D721Med (cell line): Measurements from ENCODE around the gene GLP2R.

ENCODE experiments used
- DNase-seq: peaks from one replicate; pipeline ENCODE4 v3.0.0; 2011; ENCODE audit warnings: low spot score; ENCODE audit not compliant: insufficient read length
- FAIRE-seq: peaks from 2 replicates; lab custom pipeline; 2011; peaks lifted over from hg19 to GRCh38; lab: Jason Lieb, UNC
- TF ChIP-seq, protein P1 (sequence below): IDR thresholded peaks from 2 replicates; pipeline ENCODE4 v1.5.1; 2012; ENCODE audit warnings: mild to moderate bottlenecking, control low read depth; ENCODE audit not compliant: insufficient read depth; ENCODE audit errors: missing control alignments

GLP2R gene

GRCh38 chr17:9907131-9907530 is 81.4 kb downstream of the GLP2R start:
- TF ChIP-seq, protein P1, sequence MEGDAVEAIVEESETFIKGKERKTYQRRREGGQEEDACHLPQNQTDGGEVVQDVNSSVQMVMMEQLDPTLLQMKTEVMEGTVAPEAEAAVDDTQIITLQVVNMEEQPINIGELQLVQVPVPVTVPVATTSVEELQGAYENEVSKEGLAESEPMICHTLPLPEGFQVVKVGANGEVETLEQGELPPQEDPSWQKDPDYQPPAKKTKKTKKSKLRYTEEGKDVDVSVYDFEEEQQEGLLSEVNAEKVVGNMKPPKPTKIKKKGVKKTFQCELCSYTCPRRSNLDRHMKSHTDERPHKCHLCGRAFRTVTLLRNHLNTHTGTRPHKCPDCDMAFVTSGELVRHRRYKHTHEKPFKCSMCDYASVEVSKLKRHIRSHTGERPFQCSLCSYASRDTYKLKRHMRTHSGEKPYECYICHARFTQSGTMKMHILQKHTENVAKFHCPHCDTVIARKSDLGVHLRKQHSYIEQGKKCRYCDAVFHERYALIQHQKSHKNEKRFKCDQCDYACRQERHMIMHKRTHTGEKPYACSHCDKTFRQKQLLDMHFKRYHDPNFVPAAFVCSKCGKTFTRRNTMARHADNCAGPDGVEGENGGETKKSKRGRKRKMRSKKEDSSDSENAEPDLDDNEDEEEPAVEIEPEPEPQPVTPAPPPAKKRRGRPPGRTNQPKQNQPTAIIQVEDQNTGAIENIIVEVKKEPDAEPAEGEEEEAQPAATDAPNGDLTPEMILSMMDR = no peak
- no peak for FAIRE-seq

GRCh38 chr17:9907883-9908648 is 82.3 kb downstream of the GLP2R start:
- no peak for DNase-seq
- no peak for FAIRE-seq
- TF ChIP-seq, protein P1 = no peak

More at GRCh38 chr17:9907131-9907530, 81.4 kb downstream of the GLP2R start:
- DNase-seq = no peak

- no peak for DNase-seq
- FAIRE-seq = no peak
- TF ChIP-seq, protein P1 = no peak
These were observed 82.9 kb downstream of the GLP2R start for GRCh38 chr17:9908649-9909042.

DNA sequence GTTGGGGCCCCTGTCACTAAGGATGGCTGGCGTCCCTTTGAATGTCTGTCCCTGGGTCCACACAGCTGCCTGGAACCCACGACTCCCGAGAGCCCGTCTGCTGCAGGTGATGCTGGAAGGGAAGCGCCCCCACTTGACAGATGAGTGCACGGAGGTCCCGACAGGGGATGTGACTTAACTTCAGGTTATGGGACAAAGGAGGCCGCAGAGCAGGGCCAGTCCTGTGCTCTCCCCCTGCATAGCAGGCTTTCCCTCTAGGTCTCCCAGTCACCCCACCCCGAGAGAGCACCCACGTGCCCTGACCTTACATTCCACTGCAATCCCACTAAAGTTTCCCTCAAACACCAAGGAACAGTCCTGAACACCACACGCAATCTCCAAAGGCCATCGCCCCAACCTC is 85.4 kb downstream of the GLP2R start:
- DNase-seq (no peak), FAIRE-seq (no peak)
- TF ChIP-seq, protein P1 = no peak

- FAIRE-seq (no peak), DNase-seq (no peak)
- TF ChIP-seq, protein P1 = no peak
These were observed 86.7 kb downstream of the GLP2R start for GRCh38 chr17:9912121-9913099.

GRCh38 chr17:9913476-9913875 is 87.8 kb downstream of the GLP2R start:
- FAIRE-seq = no peak
- no peak for DNase-seq
- TF ChIP-seq, protein P1 = no peak
